Left colon (tissue), 2 donors: ENCODE measurements around the gene PTPRD. TPM values are rescaled to one million over a fixed set of nuclear protein-coding genes. Genes with fewer than 3 reads are reported as not detected.

ENCODE experiments used
- ATAC-seq: fragments of 200-7000 bp; cut with Tn5 transposase; one replicate; pipeline ENCODE4 v1.9.1; 2020; ENCODE audit warnings: mild to moderate bottlenecking, moderate library complexity
- DNase-seq, 2 donors: peaks; one replicate each; pipeline ENCODE4 v3.0.0-alpha.2; 2020
- intact Hi-C, 2 donors: fragments of 100-400 bp; cut with DNase I in 1 of 2; cut with micrococcal nuclease in 1 of 2; formaldehyde crosslinking; loops; one replicate each; pipeline versions ENCODE4 v1.11.2 to v1.14.0; 2022; cut with DNase I, micrococcal nuclease
- total RNA-seq, 2 donors: library from RNA; stranded (reverse); fragmentation: NEBNext Ultra II Directional; extraction: Animal tissue kit (Norgen Biotek cat#: 25700); gene quantifications; one replicate each; pipeline ENCODE4 v1.2.1, GENCODE V29; 2021
- donor health status: DM: no; HTN: no; CAD: no.
- donor health status: DM: yes; HTN: yes; CAD: no.

Gene PTPRD
- total RNA-seq, 2 donors from 2014 or later: 95.1 to 107 TPM

GRCh38 chr9:8434621-8435020 is 2178.2 kb downstream of the PTPRD start:
- intact Hi-C loops: no loop called here
- DNase-seq: no peak
- ATAC-seq: no peak

DNA sequence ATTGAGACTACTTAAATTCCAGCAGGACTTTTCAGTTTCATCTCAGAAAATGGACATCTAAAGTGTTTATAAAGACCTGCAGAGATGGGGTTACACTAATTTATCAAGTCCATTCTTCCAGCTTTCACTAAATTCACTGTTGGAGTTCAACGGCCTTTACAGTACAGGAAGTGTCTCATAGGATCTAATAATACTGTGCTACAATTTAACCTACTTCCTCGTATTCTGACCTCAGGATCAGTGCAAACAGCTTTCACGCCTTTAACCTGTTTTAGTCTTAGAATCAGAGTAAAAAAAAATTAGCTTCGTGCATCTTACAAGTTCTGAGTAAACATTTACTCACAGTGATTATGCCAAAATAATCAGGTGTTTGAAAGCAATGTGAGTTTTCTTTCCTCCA is 2180.6 kb downstream of the PTPRD start:
- ATAC-seq: peak; percentile 75
- no peak for DNase-seq
- intact Hi-C loops: no loop called here

DNA sequence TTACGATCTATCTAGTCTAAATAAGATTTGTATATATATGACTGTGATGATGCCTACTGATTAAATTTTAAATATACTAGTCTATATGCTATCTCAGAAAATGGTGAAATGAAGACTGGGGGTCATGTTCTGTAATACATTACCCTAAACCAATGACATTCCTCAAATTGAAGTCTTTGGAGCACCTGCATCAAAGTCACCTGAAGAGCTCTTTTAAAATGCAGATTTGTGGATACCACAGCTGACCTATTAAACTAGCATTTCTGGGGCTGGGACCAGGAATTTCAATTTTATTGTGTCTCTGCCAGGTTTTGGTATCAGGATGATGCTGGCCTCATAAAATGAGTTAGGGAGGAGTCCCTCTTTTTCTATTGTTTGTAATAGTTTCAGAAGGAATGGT is 2181.3 kb downstream of the PTPRD start:
- no peak for ATAC-seq
- DNase-seq: no peak
- intact Hi-C loops: no loop called here

DNA sequence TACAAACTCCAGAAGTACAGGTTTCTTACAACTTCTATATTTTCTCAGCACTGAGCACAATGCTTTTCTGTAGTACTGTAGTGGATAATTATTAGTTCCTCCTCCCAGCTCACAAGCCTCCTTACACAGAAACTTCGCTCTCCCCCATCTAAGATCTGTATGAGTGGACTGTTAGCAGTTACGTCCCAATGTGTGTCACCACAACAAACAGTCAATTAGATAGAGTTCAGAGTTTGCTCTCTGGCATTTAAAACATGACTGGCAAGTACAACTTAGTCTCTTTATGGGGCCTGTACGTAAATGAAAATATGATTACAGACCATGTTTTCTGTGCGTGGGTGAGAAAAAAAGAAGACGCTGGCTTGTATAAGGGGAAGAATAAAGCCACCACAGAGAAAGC is 2181.9 kb downstream of the PTPRD start:
- DNase-seq (no peak), ATAC-seq (no peak)
- intact Hi-C loops: no loop called here

GRCh38 chr9:8429768-8430167 is 2183.0 kb downstream of the PTPRD start:
- no peak for DNase-seq
- no peak for ATAC-seq
- intact Hi-C loops: no loop called here

DNA sequence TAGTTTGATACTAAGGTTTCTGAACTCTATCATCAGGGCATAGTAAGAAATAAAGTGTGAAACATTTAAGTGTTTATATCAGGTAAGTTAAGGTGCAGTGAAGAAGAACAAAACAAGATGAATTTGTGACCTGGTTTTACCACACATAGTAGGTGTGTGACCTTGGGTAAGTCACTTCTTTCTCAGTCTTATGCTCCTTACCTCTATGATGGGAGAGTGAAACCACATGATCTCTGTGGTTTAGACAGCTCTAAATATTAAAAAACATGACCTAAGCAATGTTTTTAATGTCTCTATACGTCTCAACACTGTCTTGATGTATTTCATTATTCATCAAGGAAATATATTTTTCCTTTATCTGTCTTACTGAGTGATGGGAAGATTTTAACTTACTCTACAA is 2183.6 kb downstream of the PTPRD start:
- intact Hi-C loops: no loop called here
- no peak for DNase-seq
- no peak for ATAC-seq

DNA sequence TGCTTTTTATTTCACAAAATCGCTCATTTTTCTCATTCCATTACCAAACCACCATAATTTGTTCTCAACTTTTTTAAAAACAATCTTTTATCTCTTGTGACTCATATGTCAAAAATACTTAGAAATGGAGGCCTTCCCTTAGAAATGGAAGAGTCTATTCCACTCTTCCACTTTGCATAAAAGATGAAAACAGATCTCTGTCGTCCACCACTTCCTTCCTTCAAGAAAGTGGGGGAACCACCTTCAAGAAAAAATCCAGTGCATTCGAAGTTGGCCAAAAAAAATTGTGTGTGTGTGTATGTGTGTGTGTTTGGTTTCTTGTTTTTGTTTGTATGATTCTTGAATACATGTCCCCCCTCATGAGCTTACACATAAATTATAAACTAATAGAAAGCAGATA is 2184.4 kb downstream of the PTPRD start:
- ATAC-seq: no peak
- intact Hi-C loops: no loop called here
- DNase-seq: no peak

GRCh38 chr9:8424786-8425410 is 2187.9 kb downstream of the PTPRD start:
- DNase-seq (no peak), ATAC-seq (no peak)
- intact Hi-C loops: no loop called here

DNA sequence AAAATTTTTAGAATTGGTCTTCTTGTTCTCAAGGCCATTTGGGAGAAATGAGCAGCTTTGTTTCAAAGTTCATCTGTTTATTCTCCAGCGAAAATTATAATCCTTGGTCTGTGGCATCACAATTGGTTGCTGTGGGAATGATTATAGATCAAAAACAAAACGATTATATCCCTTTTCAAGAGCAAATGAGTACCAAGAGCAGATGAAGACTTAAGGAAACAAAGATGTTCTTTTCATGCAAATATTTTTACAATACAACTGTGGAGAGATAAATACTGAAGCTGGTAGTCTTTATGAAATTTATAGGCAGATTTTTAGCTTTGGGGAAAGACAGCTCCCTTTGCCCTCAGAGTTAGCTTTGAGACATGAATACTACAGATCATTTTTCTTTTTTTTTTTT is 2192.4 kb downstream of the PTPRD start:
- intact Hi-C loops: no loop called here
- DNase-seq (no peak), ATAC-seq (no peak)

- DNase-seq (no peak), ATAC-seq (no peak)
- intact Hi-C loops: no loop called here
Measured at GRCh38 chr9:8419596-8420275, 2193.1 kb downstream of the PTPRD start.

DNA sequence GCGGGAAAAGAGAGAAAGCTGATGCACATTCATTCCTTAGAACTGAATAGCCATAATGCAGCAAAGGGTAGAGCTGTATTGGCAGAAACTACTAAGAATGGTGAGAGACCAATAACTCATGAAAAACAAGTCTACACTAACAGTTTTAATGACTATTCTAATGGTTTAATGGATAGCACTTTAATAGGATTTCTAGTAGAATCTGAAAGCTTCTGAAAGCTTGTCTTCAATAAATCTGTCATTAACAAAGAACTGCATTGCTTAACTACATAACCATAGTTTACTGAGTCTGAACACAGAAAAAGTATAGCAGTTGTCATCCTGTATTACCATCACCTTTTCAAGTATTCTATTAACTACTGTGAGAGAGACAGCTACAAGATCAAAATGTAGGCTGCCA is 2195.5 kb downstream of the PTPRD start:
- intact Hi-C loops: no loop called here
- ATAC-seq: no peak

DNA sequence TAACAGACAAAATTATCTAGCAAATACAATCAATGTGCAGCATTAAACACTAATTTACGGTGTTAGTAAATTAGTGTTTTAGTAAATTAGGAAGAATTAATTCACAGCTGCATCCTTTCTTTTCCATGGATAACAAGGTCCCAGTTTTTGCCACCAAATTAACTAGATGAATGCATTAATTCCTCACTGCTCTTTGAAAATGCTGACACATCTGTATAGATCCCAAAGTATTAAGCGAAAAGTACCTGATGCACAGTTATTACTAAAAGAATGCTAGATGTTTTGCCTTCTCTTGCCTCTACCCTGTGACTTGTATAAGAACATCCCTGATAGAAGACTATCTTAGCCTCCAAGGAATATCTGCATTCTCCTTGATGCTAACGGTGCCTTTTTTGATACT is 2200.5 kb downstream of the PTPRD start:
- no peak for DNase-seq
- no peak for ATAC-seq
- intact Hi-C loops: no loop called here

More for the DNA sequence above, 2195.5 kb downstream of the PTPRD start:
- DNase-seq: no peak

DNA sequence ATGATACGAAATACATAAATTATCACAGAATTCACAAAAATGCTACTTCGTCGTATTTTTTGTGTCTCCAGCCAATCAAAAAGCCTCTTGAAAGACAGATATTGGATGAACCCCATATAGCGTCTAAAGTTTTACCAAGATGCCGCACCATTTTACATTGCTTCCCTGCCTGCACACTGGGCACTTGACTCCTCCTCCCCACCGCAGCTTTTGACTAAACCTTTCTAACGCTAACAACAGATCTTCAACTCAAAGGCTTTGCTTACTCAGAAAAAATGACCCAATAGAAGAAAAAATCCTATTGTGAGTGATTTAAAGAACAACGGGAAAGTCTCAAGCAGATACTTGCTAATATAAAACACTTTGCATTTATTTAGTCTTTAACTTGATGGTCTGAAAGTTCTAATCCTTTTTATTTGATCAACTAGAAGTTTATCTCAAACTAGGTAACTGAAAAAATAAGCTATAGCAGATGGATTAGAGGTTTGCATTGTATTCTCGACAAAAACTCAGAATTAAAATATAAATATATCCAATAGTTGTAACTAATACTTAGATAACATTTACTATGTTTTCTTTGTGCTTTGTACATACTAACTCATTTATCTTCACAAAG is 2204.1 kb downstream of the PTPRD start:
- ATAC-seq (no peak), DNase-seq (no peak)
- intact Hi-C loops: no loop called here

DNA sequence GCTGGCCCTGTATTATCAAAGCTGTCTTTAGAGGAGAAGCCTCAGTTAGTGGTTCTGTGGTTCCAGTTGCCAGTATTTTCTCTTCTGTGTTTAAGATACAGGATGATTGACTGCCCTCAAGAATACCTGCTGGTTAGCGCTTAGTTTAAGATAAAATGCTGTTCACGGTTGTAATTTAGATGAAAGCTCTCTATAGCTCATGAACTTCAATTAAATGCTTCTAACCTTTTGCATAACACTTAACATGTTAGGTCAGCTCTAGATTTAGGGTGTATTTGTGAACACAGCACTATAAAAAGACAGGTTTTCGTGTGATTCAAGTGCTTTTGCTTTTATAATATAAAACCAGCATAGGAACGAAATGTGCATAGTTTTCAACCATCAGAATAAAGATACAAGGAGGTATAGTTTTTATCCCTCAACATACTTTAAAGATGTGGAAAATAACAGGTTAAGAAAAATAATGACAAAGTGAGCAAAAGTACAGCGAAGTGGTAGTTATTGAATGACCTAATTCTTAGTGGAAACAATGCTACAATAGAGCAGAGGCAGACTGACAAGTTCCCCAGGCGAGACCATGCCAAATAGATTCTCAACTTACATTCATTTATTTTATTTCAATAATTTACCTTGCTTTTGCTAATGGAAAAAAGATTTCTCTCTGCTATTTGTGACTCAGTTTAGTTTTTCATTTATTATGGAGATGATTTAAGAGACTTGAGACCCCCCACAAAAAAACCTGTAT is 2210.7 kb downstream of the PTPRD start:
- intact Hi-C loops: no loop called here
- ATAC-seq (no peak), DNase-seq (no peak)

DNA sequence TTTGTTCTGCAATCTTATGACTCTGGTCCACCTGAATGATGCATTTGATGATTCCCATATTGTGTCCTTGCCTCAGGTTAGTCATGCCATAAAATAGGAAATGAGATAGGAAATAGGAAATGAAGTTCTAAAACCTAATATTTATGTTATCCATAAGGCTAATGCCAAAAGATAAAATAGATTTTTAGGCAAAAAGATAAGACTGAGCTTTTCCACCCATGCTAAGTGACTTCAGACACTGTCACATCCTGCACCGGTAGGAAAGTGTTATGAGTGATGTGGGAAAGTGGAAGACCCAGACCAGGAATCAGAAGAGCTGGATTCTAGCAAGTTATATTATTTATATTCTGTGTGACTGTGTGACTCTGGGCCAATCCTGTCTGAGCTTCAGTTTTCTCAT is 2212.4 kb downstream of the PTPRD start:
- DNase-seq (no peak), ATAC-seq (no peak)
- intact Hi-C loops: no loop called here

GRCh38 chr9:8395022-8395421 is 2217.8 kb downstream of the PTPRD start:
- ATAC-seq (no peak), DNase-seq (no peak)
- intact Hi-C loops: no loop called here

DNA sequence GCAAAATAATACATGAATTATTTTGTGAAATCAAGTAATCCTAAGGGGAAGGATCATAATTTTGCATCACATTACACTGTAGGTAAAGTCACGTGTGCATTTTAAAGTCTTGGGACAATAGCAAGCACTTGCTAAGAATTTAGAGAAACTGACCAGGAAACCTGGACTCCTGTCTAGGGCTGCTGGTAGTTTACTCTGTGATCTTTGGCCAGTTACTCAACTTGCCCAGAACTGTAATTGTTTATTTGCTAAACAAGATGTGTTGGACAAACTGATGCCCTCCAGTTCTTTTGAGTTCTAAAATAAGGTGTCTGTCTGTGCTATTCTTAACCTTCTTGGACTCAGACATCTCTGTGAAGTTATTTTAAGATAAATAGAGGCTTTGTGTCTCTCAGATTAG is 2218.5 kb downstream of the PTPRD start:
- no peak for ATAC-seq
- no peak for DNase-seq
- intact Hi-C loops: no loop called here

DNA sequence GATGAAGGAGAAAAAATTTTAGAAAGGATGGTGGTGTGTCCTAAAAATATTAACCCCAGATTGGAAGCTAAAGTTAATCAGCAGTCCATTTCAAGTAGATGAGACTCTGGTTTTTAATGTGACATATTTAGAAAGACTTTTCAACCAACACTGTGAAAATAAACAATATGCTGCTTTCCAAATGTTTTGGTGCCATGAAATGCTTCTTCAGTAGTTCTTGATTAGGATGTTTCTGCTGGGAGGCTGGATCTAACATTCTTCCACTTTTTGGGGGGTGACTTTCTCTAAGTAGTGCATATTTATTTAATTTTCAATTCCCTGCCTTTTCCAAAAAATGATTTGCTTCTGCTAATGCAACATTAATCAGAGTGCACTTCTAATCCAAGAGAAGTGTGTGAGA is 2219.9 kb downstream of the PTPRD start:
- no peak for ATAC-seq

GRCh38 chr9:8391566-8391965 is 2221.2 kb downstream of the PTPRD start:
- intact Hi-C loops: no loop called here
- ATAC-seq: no peak
- no peak for DNase-seq

More for the DNA sequence above, 2219.9 kb downstream of the PTPRD start:
- no peak for DNase-seq
- intact Hi-C loops: no loop called here

DNA sequence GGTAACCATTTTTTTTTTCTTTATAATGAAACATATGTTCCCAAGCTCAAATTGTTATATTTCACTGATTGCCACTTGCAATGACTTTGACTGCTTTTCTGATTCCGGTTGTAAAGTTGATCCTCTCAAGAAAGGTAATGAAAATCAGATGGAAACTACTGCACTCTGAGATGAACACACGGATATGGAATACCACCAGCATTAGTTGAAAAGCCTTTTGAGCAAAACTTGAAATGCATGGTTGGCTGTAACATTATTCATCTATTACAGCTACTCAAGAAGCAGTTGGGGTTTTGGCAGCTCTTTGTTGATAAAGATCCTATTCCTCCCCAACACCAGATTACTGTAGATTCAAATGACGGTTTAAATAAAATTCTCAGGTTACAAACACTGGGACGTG is 2221.7 kb downstream of the PTPRD start:
- intact Hi-C loops: no loop called here
- DNase-seq: no peak
- no peak for ATAC-seq
